ENCODE results near the gene TM6SF1.
"Not testable (repeated sequence)": the region's sequence is repeated elsewhere in the genome, so short reads cannot be mapped to it uniquely, and the experiment has no call there.

Gene TM6SF1

DNA sequence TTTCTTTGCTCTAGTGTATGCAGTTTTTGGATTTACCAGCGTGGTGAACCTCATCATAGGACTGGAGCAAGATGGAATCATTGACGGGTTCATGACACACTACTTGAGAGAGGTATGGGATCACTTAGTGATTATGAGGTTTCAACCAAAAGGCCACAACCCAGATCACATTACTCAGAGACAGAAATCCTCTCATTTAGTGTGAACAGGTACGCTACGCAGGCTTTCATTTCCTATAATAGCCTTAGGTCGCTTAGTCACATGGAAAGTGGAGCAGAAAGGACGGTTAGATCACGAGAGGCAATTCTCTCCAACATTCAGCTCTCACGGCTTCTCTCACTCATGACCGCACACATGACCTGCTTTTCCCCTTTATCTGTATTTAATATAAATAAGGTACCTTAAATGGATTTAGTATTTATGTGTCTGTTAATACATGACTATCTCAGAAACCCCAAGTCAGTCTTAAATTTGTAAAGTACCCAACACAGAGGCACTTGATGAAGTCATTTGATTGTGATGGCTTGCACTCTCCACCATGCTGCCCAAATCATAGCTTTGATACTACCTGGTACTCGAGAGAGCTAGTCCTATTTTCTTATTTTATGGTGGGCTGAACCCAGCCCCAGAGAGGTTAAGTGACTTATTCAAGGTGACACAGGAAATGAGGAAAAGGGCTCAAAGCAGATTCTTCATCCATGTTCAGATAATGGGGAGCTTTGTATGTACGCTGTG lies 8.6 kb downstream of the TM6SF1 start:
- no peak for DNase-seq (ENCODE audit: low spot score)

DNA sequence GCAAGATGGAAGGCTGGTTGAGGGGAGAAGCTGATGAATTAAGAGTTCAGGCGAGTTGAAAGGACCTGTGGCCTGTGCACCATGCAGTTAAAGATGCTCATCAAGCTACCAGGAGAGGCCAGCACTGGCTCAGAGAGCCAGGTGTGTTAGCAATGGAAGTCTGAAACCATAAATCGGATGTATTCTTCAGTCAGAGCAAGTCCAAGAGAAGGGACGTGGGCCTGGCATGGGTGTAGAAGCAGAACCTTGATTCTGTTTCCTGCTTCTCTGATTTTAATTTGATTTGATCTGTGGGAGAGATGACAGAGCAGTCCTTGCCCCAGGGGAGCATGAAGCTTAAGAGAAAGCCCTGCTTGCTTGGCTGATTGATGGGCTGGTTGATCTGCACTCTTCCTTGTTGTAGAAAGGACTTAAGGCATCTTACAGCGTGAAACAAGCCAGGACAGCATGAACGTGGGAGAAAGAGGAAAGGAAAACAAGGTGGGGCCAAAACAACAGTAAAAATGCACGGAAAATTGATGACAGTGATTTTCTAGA lies 10.9 kb downstream of the TM6SF1 start:
- peak; percentile 45 for DNase-seq (ENCODE audit: low spot score)

DNA sequence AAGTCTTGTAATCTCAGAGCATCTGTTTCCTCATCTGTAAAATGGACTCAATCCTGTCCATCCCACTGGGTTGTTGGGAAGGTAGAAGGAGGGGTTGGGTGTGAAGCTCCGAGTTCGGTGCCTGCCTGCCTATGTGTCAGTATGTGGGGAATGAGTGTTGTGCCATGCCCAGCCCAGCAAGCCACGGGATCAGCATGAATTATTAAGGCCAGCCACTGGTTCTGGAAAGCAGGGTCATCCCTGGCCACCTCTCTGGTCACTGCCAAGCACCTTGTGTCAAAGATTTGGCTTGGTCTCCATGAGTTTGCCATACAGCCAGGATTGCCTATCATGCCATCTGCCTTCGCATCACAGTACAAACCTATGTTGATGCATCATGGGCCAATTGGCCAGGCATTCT lies 11.5 kb downstream of the TM6SF1 start:
- no peak for DNase-seq (ENCODE audit: low spot score)

DNA sequence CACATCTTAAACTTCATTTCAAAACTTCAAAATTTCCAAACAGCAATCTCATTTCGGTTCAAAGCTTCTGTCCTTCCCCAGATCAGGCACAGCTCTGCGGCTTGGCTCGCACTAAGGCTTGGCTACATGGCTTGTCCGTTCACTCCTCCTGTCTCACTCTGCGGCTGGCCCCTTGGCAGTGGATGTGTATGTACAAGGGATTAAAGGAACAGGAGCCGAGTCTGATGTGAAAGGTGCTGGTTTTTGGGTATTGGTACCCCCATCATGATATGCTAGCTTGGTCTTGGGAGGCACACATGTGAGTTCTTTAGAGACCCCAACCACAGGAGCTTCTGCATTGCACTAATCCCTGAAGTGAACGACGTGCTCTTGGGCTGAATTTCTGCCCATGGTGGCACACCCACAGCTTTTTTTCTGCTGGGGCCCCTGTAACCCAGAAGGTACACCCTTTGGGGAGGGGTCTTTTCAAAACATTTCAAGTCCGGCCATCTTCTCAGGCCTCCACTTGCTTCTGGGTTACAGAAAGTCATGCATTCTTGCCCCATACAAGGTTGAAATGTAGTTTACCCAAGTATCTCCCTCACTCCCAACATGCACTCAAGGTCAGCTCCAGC lies 12.6 kb downstream of the TM6SF1 start:
- no peak for DNase-seq (ENCODE audit: low spot score)

DNA sequence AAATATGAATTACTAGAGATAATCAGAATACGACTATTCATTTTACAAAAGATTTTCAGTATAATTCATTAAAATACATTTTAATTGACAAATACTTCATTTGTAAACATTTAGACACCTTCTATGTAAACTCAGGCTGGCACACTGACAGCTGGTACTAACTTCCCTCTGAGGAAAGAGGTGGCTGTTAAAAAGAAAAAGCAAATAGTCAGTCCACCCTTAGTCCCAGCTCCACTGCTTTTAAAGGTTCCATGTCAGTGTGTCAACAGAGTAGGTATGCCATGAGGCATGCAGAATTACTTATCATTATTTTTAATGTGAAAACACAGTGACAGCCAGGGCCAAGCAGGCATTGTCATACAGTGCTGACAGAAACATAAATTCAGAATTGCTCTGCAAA lies 16.1 kb downstream of the TM6SF1 start:
- DNase-seq (ENCODE audit: low spot score): no peak

DNA sequence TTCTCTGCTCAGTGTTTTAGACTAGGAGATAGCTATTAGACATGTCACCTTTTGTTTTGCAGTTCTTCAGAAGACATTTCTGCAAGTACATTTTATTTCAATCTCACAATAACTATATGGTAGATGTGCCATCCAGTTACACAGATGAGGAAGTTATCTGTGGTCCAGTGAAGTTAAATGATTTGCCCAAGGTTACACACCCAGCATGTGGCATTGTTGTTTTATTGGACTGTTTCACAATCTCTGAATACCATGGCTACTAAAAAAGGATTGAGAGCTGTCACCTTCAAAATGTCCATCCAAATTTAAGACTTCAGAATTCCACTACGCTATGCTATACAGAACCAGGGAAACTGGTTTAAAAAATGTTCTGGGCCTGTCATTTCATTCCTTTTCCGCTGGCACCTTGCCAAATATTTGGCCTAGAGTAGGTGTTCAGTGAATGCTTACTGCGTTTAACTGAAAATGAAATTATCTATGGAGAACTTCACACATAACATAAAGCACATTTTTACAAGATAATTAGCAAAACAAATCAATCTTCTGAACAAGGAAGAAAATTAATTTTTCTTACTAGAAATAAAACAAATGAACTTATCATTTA lies 20.2 kb downstream of the TM6SF1 start:
- no peak for DNase-seq (ENCODE audit: low spot score)

DNA sequence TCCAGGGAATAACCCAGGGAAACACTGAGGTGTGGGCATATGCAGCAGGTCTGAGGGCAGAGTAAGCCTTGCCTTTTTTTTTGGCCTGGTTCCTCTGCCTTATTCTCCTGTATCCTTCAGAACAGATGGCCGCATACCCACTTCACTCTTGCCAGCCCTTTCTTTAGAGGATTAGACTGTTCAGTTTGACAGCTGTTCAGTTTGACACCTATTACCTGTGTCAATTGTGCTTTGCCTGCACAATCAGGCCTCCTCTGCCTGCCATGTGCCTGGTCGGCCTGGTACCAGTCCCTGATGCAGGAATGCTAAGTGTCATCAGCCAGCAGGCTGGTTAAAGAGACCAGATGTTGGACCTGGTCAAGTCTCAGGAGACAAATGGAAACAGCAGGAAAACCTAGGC lies 22.3 kb downstream of the TM6SF1 start:
- peak; percentile 79 for DNase-seq (ENCODE audit: low spot score)

DNA sequence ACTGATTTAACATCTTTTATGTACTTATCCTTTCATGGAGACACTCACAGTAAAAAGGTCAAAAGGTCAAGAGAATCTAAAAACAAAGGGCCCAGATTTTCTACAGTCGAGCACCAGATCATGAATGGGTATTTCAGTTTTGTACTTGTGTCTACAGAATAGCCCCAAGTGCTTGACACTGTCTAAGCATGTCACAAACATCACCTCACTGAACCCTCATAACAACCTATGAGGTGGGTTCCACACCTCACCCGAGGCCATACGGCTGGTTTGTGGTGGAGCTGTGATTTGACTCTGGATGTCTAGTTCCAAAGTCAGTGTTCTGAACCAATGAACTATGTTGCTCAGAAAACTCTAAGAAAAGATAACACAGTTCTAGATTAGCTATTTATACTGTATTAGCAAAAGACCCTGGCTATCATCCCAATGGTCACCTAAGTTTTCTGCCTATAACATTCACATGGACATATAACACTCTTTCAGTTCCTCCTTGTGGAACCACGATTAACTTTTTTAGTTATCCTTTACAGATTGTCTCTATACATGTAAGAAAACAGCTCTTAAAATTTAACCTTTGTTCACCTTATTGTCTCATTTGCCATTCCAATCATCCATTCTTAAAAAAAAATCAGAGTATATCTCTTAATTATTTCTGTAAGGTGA lies 25.5 kb downstream of the TM6SF1 start:
- no peak for DNase-seq (ENCODE audit: low spot score)

DNA sequence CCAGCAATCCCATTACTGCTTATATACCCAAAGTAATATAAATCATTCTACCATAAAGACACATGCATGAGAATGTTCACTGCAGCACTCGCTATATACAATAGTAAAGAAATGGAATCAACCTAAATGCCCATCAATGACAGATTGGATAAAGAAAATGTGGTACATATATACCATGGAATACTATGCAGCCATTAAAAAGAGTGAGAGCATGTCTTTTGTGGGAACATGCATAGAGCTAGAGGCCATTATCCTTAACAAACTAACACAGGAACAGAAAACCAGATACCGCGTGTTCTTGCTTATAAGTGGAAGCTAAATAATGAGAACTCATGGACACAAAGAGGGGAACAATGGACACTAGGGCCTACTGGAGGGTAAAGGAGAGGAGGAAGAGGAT lies 34.7 kb downstream of the TM6SF1 start:
- DNase-seq (ENCODE audit: low spot score): not testable (repeated sequence)

DNA sequence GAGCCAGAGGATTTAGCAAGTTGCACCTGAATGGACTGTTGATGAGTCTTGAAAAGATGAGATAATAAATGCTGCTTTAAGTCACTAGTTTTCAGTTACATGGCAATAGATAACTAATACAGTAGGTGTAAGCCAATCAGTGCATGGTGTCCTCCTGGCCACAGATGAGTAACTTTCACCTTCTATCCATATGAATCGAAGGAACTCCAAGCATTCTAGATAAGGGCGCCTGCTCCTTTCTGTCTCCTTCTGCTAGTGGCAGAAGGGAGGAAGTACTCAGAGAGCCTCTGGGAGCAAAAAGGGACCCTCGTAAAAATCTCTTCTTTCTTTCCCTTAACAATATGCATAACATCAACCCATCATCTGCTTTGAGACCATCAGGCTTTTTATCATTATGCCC lies 37.3 kb downstream of the TM6SF1 start:
- DNase-seq (ENCODE audit: low spot score): no peak

DNA sequence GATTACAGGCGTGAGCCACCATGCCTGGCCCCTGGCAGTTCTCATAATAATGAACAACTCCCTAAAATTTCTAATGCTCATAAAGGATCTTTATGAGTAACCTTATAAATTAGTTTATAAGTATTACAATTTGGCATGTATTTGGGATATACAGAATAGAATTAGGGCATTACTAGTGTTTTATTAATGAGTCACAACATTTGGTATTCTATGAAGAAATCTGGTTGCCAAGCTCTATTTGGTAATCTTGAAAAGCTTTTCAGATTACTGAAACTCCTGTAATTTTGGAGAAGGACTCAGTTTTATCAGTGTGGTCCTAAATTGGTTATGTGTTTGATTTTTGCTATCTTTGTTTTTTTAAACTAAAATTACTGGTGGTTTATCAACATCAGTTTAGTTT lies 45.8 kb downstream of the TM6SF1 start:
- DNase-seq (ENCODE audit: low spot score): no peak

DNA sequence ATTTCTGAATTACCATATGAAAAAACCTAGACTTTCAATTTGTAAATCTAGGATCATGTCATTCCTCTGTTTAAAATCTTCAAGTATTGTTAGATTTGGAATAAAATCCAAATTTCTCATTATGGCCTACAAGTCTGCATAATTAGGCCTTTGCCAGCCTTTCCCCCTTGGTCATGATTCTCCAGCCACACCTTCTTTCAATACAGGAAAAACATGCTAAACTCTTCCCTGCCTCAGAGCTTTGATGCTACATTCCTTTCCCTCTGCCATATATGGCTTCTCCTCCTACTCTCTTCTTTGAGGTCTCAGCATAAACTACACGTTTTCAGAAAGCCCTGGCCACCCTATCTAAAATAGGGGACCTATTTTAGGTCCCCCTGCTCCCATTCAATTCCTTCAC lies 48.5 kb downstream of the TM6SF1 start:
- DNase-seq (ENCODE audit: low spot score): no peak

DNA sequence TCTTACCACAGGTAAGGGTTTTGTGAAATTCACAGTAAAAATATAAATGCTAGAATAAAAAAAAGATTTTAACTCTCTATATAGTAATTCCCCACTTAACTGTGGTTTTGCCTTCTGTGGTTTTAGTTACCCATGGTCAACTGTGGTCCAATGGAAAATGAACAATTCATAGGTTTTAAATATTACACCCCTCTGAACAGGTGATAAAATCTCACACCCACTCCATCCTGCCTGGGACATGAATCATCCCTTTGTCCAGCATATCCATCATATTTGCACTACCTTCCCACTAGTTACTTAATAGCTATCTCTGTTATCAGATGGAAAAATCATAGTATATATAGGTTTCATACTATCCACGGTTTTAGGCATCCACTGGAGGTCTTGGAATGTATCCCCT lies 50.9 kb downstream of the TM6SF1 start:
- no peak for DNase-seq (ENCODE audit: low spot score)

DNA sequence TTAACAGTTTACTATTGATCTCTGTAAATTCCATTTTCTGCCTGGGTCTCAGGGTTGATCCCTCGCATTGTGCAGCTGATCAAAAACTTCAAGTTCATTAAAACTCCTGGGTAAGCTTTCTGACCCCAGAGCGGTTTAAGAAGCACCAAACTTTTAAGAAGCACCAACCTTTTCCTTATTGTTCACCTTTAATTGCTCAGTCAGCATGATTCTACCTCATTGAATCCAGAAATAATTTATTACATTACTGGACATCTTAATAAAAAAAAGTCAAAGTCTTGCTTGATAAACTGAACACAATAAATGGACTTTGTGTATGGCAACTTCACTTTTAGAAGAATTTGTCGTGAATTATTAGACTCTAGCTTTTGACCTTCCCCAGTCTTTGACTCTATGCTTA lies 53.3 kb downstream of the TM6SF1 start:
- DNase-seq (ENCODE audit: low spot score): no peak

DNA sequence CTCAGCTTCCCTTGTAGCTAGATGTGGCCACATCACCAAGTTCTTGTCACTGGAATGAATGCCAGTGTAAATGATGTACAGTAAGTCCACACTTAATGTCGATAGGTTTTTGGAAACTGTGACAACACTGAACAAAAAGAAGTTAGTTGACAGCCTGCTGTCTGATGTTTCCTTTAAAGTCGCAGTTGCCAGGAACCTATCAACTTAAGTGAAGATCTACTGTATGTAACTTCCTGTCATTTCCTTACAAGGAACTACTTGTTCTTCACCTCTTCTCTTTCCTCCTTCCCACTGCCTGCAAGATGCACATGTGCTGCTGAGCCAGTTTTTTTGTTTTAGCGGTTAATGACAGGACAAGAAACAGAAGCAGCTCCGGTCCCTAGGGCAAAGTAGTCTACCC lies 55.6 kb downstream of the TM6SF1 start:
- DNase-seq (ENCODE audit: low spot score): no peak

DNA sequence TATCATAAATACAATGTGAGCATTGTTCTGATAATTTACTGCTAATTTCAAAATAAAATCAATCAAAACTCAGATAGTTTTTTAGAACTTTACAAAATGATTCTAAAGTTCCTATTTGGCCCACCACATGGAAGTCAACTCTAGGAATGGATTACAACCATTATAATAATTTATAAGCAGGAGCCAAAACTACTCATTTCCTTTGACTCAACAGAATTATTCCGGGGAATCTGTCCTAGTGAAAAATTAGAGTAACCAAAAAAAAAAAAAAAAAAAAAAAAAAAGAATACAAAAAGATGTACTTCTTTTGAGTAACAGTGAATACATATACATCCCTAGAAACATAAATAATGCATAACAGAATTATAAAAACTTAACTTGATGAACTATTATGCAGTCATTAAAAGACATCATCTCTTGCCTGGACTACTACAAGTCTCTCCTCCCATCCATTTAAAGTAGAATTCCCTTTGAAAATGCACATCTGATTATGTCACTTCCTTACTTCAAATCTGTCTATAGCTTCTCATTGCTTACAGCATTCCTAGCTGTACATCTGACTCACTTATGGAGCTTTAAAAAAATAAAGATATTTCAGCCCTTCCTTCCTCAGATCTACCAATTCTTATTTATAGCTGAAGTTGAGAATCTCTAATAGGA lies 56.8 kb downstream of the TM6SF1 start:
- no peak for DNase-seq (ENCODE audit: low spot score)

DNA sequence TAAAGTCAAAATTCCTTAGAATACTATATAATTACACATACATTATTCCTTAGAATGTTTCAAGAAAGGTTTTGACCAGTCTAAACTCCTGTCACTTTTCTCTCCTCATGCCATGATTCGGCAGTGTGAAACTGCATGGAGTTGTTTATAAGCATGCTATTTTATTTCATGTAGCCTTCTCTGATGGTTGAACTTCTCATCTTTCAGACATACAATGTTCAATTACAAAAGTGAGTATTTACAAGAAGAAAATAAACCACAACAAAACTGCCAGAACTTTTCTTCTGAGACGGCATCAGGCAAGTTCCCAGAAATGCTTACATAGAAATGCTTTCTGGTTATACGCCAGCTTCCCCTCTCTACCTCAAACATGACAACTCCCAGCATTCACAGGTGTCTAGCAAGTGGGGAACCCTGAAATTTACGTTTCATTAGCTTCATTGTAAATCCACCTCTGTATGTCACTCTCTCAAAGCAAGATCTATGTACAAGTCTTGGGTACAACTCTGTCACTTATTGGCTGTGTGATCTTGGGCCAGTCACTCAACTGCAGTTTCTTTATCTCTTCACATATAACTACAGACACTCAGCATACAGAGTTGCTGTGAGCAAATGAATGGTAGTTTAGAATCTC lies 57.4 kb downstream of the TM6SF1 start:
- DNase-seq (ENCODE audit: low spot score): no peak

DNA sequence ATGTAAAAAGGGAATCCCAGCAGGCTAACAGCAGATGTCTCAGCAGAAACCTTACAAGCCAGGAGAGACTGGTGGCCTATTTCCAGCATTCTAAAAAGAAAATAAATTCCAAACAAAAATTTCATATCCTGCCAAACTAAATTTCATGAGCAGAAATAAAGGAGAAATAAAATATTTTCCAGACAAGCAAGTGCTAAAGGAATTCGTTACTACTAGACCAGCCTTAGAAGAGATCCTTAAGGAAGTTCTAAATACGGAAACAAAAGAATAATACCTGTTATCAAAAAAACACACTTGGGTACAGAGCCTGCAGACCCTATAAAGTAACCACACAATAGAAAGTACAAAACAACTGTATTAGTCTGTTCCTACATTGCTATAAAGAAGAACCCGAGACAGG lies 58.8 kb downstream of the TM6SF1 start:
- no peak for DNase-seq (ENCODE audit: low spot score)

DNA sequence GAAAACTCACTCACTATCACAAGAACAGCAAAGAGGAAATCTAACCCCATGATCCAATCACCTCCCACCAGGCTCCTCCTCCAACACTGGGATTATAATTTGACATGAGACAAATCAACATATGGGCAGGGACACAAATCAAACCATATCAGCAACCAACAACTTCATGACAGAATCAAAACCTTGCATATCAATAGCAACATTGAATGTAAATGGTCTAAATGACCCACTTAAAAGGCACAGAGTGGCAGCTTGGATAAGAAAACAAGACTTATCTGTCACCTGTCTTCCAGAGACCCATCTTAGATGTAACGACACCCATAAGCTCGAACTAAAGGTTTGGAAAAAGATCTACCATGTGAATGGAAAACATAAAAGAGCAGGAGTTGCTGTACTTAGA lies 59.4 kb downstream of the TM6SF1 start:
- no peak for DNase-seq (ENCODE audit: low spot score)

DNA sequence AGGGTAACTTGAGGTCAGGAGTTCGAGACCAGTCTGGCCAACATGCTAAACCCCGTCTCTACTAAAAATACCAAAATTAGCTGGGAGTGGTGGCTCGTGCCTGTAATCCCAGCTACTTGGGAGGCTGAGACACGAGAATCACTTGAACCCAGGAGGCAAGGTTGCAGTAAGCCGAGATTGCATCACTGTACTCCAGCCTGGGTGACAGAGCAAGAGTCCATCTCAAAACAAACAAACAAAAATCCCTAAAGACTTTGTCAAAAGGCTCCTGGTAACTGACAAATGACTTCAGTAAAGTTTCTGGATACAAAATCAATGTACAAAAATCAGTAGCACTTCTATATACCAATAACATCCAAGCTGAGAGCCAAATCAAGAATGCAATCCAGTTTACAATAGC lies 62.1 kb downstream of the TM6SF1 start:
- DNase-seq (ENCODE audit: low spot score): not testable (repeated sequence)

DNA sequence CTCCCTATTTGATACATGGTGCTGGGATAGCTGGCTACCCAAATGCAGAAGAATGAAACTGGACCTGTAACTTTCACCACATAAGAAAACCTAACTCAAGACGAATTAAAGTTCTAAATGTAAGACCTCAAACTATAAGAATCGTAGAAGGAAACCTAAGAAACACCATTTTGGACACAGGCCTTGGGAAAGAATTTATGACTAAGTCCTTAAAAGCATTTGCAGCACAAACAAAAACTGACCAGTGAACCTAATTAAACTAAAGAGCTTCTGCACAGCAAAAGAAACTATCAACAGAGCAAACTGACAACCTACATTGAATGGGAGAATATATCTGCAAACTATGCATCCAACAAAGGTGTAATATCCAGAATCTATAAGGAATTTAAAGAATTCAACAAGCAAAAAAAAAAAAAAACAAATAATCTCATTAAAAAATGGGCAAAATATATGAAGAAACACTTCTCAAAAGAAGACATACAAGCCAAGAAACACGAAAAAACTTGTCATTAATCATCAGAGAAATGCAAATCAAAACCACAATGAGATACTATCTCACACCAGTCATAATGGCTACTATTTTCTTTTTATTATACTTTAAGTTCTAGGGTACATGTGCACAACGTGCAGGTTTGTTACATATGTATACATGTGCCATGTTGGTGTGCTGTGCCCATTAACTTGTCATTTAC lies 63.2 kb downstream of the TM6SF1 start:
- DNase-seq (ENCODE audit: low spot score): no peak
